ENCODE data around the gene RYR1. TPM values are rescaled to one million over a fixed set of nuclear protein-coding genes. Genes with fewer than 3 reads are reported as not detected.
A peak's percentile ranks its signal among the peaks of the same experiment; 100 is the strongest.

RYR1 gene
- total RNA-seq, 2 experiments from 2014 or later, result 0.20 to 1.2 TPM

- Histone ChIP-seq H3K36me3 (ENCODE audit: insufficient read depth, low read length) (peaks cover 6% of the 10 kb centered on the region), H3K9me3 (ENCODE audit: control insufficient read depth in 1 of 2, insufficient read depth in 1 of 2, low read length in 2 of 2) (no peaks in the 10 kb centered on the region), H3K27ac (ENCODE audit: low read depth in 1 of 2, low read length in 2 of 2) (no peak overlapping the region), H3K27me3 (ENCODE audit: control insufficient read depth in 1 of 2, insufficient read depth in 2 of 2, low read length in 2 of 2) (no peaks in the 10 kb centered on the region), H3K4me3 (ENCODE audit: low read length) (no peak overlapping the region), H3K4me1 (ENCODE audit: insufficient read depth, low read length) (peaks cover 14% of the 10 kb centered on the region)
- H3K27ac Mint-ChIP-seq, result no peak overlapping the region
- no peaks in the 10 kb centered on the region for H3K36me3 Mint-ChIP-seq (ENCODE audit: low read depth)
- no peak for DNase-seq
- H3K27me3 Mint-ChIP-seq, result no peaks in the 10 kb centered on the region
- CTCF ChIA-PET, result no interaction called here
- intact Hi-C loops (cut with DNase I, micrococcal nuclease), result no loop called here
- ATAC-seq (ENCODE audit: poor library complexity), result no peak
- H3K4me1 Mint-ChIP-seq (ENCODE audit: low read depth), result peaks cover 19% of the 10 kb centered on the region
- no peak for TF ChIP-seq CTCF (IDR thresholded peaks at IDR 0.05)
- no peaks in the 10 kb centered on the region for H3K9me3 Mint-ChIP-seq
- POLR2A ChIA-PET, result interaction anchor here (1.9 kb wide), 1 partner anchor 10 kb away, joined by 5 read pairs; the partner anchor contains the start of gene FAM98C
- H3K4me3 Mint-ChIP-seq, result no peak overlapping the region
Observed at GRCh38 chr19:38413416-38413815, 20.1 kb upstream of the RYR1 start.

- ATAC-seq (ENCODE audit: poor library complexity), result no peak
- Mint-ChIP-seq H3K27me3 (no peaks in the 10 kb centered on the region), H3K36me3 (ENCODE audit: low read depth) (no peaks in the 10 kb centered on the region), H3K4me3 (peak overlapping the region; percentile 83), H3K27ac (peak overlapping the region; percentile 52), H3K4me1 (ENCODE audit: low read depth) (peaks cover 26% of the 10 kb centered on the region), H3K9me3 (no peaks in the 10 kb centered on the region)
- no peak for DNase-seq
- Histone ChIP-seq H3K27ac (ENCODE audit: low read depth in 1 of 2, low read length in 2 of 2) (no peak overlapping the region), H3K27me3 (ENCODE audit: control insufficient read depth in 1 of 2, insufficient read depth in 2 of 2, low read length in 2 of 2) (no peaks in the 10 kb centered on the region), H3K4me3 (ENCODE audit: low read length) (no peak overlapping the region), H3K36me3 (ENCODE audit: insufficient read depth, low read length) (peaks cover 2% of the 10 kb centered on the region), H3K4me1 (ENCODE audit: insufficient read depth, low read length) (peaks cover 18% of the 10 kb centered on the region), H3K9me3 (ENCODE audit: control insufficient read depth in 1 of 2, insufficient read depth in 1 of 2, low read length in 2 of 2) (no peaks in the 10 kb centered on the region)
- TF ChIP-seq CTCF (IDR thresholded peaks at IDR 0.05), result no peak
- POLR2A ChIA-PET, result interaction anchor here (1.9 kb wide), 1 partner anchor 14 kb away, joined by 4 read pairs; the partner anchor contains the start of gene FAM98C
- CTCF ChIA-PET, result interaction anchor here (1.6 kb wide), 1 partner anchor 14 kb away, joined by 5 read pairs; the partner anchor contains the start of gene FAM98C
- intact Hi-C loops (cut with DNase I, micrococcal nuclease), result no loop called here
Observed at GRCh38 chr19:38417146-38417543, 16.3 kb upstream of the RYR1 start.

- DNase-seq (peak in 13 of 14 experiments; percentile 12 to 82 (median 45)), ATAC-seq (ENCODE audit: poor library complexity) (peak; percentile 71)
- H3K27ac ChIP-seq (ENCODE audit: low read depth in 1 of 2, low read length in 2 of 2), result peak overlapping the region in 1 of 2 donors; percentile 34
- H3K4me3 ChIP-seq (ENCODE audit: low read length), result peak overlapping the region; percentile 63
- H3K4me1 ChIP-seq (ENCODE audit: insufficient read depth, low read length), result peaks cover 18% of the 10 kb centered on the region
- no peaks in the 10 kb centered on the region for H3K9me3 Mint-ChIP-seq
- peak overlapping the region; percentile 83 for H3K4me3 Mint-ChIP-seq
- no peak for TF ChIP-seq CTCF (IDR thresholded peaks at IDR 0.05)
- no peaks in the 10 kb centered on the region for H3K27me3 Mint-ChIP-seq
- H3K4me1 Mint-ChIP-seq (ENCODE audit: low read depth), result peaks cover 26% of the 10 kb centered on the region
- no peaks in the 10 kb centered on the region for H3K27me3 ChIP-seq (ENCODE audit: control insufficient read depth in 1 of 2, insufficient read depth in 2 of 2, low read length in 2 of 2)
- ChIA-PET POLR2A (interaction anchor here (1.9 kb wide), 1 partner anchor 15 kb away, joined by 4 read pairs; the partner anchor contains the start of gene FAM98C), CTCF (interaction anchor here (1.6 kb wide), 1 partner anchor 15 kb away, joined by 5 read pairs; the partner anchor contains the start of gene FAM98C)
- H3K9me3 ChIP-seq (ENCODE audit: control insufficient read depth in 1 of 2, insufficient read depth in 1 of 2, low read length in 2 of 2), result no peaks in the 10 kb centered on the region
- peak overlapping the region; percentile 52 for H3K27ac Mint-ChIP-seq
- intact Hi-C loops (cut with DNase I, micrococcal nuclease), result no loop called here
- no peaks in the 10 kb centered on the region for H3K36me3 Mint-ChIP-seq (ENCODE audit: low read depth)
- peaks cover 1% of the 10 kb centered on the region for H3K36me3 ChIP-seq (ENCODE audit: insufficient read depth, low read length)
Observed at GRCh38 chr19:38417544-38418506, 15.7 kb upstream of the RYR1 start.

Measured in CD4-positive, alpha-beta T cell (primary cell).